Measurements from ENCODE around the gene CAMK1D. TPM values are rescaled to one million over a fixed set of nuclear protein-coding genes. Genes with fewer than 3 reads are reported as not detected.

Gene CAMK1D
- total RNA-seq, 1 donor from 2014 or later: 58.8 TPM

- ChIA-PET CTCF (no interaction called here), POLR2A (no interaction called here)
- H3K4me3 Mint-ChIP-seq: no peak overlapping the region
- H3K9me3 Mint-ChIP-seq: peaks cover 7% of the 10 kb centered on the region
- intact Hi-C loops (cut with micrococcal nuclease): no loop called here
- peaks cover 81% of the 10 kb centered on the region for H3K36me3 Mint-ChIP-seq (ENCODE audit: low read depth)
- H3K27ac Mint-ChIP-seq: no peak overlapping the region
- H3K4me1 Mint-ChIP-seq: no peaks in the 10 kb centered on the region
- no peaks in the 10 kb centered on the region for H3K27me3 Mint-ChIP-seq
- DNase-seq: no peak
- ATAC-seq (ENCODE audit: low read depth): no peak
- TF ChIP-seq, protein P1, sequence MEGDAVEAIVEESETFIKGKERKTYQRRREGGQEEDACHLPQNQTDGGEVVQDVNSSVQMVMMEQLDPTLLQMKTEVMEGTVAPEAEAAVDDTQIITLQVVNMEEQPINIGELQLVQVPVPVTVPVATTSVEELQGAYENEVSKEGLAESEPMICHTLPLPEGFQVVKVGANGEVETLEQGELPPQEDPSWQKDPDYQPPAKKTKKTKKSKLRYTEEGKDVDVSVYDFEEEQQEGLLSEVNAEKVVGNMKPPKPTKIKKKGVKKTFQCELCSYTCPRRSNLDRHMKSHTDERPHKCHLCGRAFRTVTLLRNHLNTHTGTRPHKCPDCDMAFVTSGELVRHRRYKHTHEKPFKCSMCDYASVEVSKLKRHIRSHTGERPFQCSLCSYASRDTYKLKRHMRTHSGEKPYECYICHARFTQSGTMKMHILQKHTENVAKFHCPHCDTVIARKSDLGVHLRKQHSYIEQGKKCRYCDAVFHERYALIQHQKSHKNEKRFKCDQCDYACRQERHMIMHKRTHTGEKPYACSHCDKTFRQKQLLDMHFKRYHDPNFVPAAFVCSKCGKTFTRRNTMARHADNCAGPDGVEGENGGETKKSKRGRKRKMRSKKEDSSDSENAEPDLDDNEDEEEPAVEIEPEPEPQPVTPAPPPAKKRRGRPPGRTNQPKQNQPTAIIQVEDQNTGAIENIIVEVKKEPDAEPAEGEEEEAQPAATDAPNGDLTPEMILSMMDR (IDR thresholded peaks at IDR 0.05): no peak
Measured at GRCh38 chr10:12812571-12812970, 463.2 kb downstream of the CAMK1D start.

DNA sequence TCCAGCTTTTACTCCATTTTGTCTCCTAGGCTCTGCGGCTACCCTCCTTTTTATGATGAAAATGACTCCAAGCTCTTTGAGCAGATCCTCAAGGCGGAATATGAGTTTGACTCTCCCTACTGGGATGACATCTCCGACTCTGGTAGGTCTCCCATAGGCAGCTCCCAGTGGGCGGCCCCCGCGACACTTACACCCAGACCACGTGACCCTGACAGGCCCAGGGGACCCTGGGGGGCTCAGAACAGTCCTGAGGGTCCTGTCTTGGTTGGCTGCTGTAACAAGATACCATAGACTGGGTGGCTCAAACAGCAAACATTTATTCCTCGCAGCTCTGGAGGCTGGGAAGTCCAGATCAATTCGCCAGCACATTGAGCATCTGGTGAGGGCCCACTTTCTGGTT, 464.8 kb downstream of the CAMK1D start:
- TF ChIP-seq, protein P1 (IDR thresholded peaks at IDR 0.05): no peak
- ATAC-seq (ENCODE audit: low read depth) (no peak), DNase-seq (no peak)
- ChIA-PET POLR2A (no interaction called here), CTCF (no interaction called here)
- Mint-ChIP-seq H3K27me3 (no peaks in the 10 kb centered on the region), H3K9me3 (peaks cover 7% of the 10 kb centered on the region), H3K4me3 (no peak overlapping the region), H3K36me3 (ENCODE audit: low read depth) (peaks cover 85% of the 10 kb centered on the region), H3K27ac (no peak overlapping the region), H3K4me1 (no peaks in the 10 kb centered on the region)
- intact Hi-C loops (cut with micrococcal nuclease): no loop called here

DNA sequence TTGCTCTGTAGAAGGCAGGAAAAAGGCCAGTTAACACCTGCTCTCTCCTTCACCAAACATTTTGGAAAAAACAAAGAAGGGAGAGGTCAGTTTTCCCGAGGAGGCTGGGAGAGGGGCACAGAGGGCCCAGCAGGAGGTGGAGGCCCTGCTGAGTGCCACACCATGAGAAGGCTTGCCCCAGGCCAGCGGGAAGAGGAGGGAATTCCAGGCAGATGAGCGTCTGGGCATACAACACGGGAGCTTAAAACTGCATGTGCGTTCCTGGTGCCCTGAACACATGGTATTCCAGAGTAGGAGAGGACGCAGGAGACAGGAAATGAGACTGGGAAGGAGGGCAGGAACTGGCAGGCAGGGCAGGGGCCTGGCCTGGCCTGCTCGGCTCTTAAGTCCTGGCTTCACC, 469.7 kb downstream of the CAMK1D start:
- no peak for DNase-seq
- ChIA-PET CTCF (no interaction called here), POLR2A (no interaction called here)
- H3K36me3 Mint-ChIP-seq (ENCODE audit: low read depth): peaks cover 90% of the 10 kb centered on the region
- no peaks in the 10 kb centered on the region for H3K27me3 Mint-ChIP-seq
- ATAC-seq (ENCODE audit: low read depth): no peak
- H3K4me1 Mint-ChIP-seq: no peaks in the 10 kb centered on the region
- H3K4me3 Mint-ChIP-seq: no peak overlapping the region
- no peak overlapping the region for H3K27ac Mint-ChIP-seq
- H3K9me3 Mint-ChIP-seq: peaks cover under 1% of the 10 kb centered on the region
- intact Hi-C loops (cut with micrococcal nuclease): no loop called here
- TF ChIP-seq, protein P1 (IDR thresholded peaks at IDR 0.05): no peak

DNA sequence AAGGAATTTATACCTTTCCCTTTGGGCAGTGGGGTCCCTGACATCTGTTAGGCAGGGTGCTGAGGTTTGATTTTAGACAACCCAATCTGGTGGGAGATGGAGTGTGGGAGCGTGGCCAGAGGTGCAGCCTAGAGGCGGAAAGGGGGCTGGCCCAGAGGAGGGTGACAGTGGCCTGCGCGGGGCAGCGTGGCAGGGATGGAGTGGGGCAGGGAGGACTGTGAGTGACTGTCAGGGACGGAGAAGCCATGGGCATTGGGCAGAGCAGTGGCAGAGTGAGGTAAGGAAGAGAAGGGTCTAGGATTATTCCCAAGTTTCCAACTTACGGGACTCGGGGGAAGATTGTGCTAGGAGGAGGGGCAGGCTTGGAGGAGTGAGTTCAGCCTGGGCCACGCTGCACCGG, 470.3 kb downstream of the CAMK1D start:
- no peak overlapping the region for H3K4me3 Mint-ChIP-seq
- no peak for ATAC-seq (ENCODE audit: low read depth)
- no peaks in the 10 kb centered on the region for H3K4me1 Mint-ChIP-seq
- no peak overlapping the region for H3K27ac Mint-ChIP-seq
- no peaks in the 10 kb centered on the region for H3K9me3 Mint-ChIP-seq
- ChIA-PET POLR2A (no interaction called here), CTCF (no interaction called here)
- intact Hi-C loops (cut with micrococcal nuclease): no loop called here
- DNase-seq: no peak
- TF ChIP-seq, protein P1 (IDR thresholded peaks at IDR 0.05): no peak
- H3K27me3 Mint-ChIP-seq: no peaks in the 10 kb centered on the region
- peaks cover 90% of the 10 kb centered on the region for H3K36me3 Mint-ChIP-seq (ENCODE audit: low read depth)

DNA sequence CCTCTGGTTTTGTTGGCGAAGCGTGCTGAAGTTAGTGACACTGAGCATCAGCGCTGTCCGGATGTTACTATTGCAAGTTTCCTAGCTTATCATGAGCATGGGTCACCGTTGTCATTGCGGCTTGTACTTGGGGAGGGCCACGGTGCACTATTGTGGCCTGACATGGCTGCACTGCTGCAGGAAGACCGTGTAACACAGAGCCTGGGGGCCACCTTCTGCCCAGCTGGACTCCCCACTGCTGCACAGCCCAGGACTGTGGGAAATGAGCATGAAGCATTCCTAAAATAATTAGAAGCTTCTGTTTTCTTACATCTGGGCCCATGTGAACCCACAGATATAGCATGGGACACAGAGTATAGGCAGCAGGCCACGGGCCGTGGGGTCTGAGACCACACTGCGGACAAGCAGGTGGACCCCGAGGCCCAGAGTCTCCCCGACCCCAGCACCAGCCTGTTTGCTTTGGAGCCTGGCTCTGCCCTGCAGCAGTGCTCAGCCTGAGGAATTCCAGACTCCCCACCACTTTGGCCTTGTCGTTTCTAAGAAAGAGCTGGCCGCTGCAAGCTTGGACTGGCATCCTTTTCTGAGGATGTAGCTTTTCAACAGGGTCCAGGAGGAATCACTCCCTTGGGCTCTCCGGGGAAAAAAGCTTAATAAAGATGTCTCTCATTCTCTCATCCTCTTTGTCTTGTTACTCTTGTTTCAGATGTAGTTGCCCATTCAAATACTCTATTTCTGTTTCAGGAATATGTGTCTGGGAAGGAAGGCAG, 473.0 kb downstream of the CAMK1D start:
- POLR2A ChIA-PET: no interaction called here
- no peak for DNase-seq
- Mint-ChIP-seq H3K4me3 (no peak overlapping the region), H3K36me3 (ENCODE audit: low read depth) (peaks cover 90% of the 10 kb centered on the region), H3K27ac (no peak overlapping the region), H3K27me3 (no peaks in the 10 kb centered on the region), H3K9me3 (no peaks in the 10 kb centered on the region), H3K4me1 (no peaks in the 10 kb centered on the region)
- CTCF ChIA-PET: no interaction called here
- TF ChIP-seq, protein P1 (IDR thresholded peaks at IDR 0.05): no peak
- ATAC-seq (ENCODE audit: low read depth): no peak
- intact Hi-C loops (cut with micrococcal nuclease): no loop called here

All from activated B cell treated with CpG ODN at 0.5 μM for 24 hours (primary cell).